ENCODE results near the gene ITPRID2.

Gene ITPRID2

GRCh38 chr2:181891966-181892798 is 652 bp downstream of the ITPRID2 start:
- TF ChIP-seq CTCF (IDR thresholded peaks at IDR 0.05; ENCODE audit: low read length) (peak; percentile 35), EZH2 (optimal IDR thresholded peaks at IDR 0.05; ENCODE audit: low read depth, low read length) (no peak), EZH2phosphoT487 (IDR thresholded peaks at IDR 0.05; ENCODE audit: low read length) (no peak)
- H3K4me3 ChIP-seq (ENCODE audit: low read length) = peak overlapping the region; percentile 90
- no peaks in the 10 kb centered on the region for H3K9me2 ChIP-seq (replicated peaks; ENCODE audit: insufficient read depth, low read length)
- H3F3A ChIP-seq (ENCODE audit: insufficient read depth, low read length) = 0 out of 2 replicates have a peak, but pooled peaks cover 7% of the 10 kb centered on the region
- peaks cover 39% of the 10 kb centered on the region for H3K79me2 ChIP-seq (ENCODE audit: low read length)
- no peaks in the 10 kb centered on the region for H4K20me1 ChIP-seq (ENCODE audit: insufficient read depth, low read length)
- H3K27me3 ChIP-seq (replicated peaks; ENCODE audit: insufficient read depth, low read length) = no peaks in the 10 kb centered on the region
- H3K27ac ChIP-seq (ENCODE audit: low read length) = peak overlapping the region; percentile 69
- peaks cover 18% of the 10 kb centered on the region for H3K4me1 ChIP-seq (ENCODE audit: low read length)
- peak overlapping the region; percentile 80 for H3K4me2 ChIP-seq (ENCODE audit: low read depth, low read length)
- no peaks in the 10 kb centered on the region; the same call in 1 of the 2 replicates for H3K36me3 ChIP-seq (replicated peaks; ENCODE audit: insufficient read depth, low read length)
- H2AFZ ChIP-seq (ENCODE audit: low read length) = peak overlapping the region; percentile 85
- H3K9ac ChIP-seq (ENCODE audit: low read length) = peak overlapping the region; percentile 77
- DNase-seq = peak; percentile 64
- no peaks in the 10 kb centered on the region for H3K9me3 ChIP-seq (replicated peaks; ENCODE audit: insufficient read depth, low read length)

- Histone ChIP-seq H3K9ac (ENCODE audit: low read length) (peak overlapping the region; percentile 77), H3K27ac (ENCODE audit: low read length) (peak overlapping the region; percentile 69; the same call in 1 of the 2 replicates), H3K27me3 (replicated peaks; ENCODE audit: insufficient read depth, low read length) (no peaks in the 10 kb centered on the region), H3K4me1 (ENCODE audit: low read length) (peaks cover 18% of the 10 kb centered on the region), H3K79me2 (ENCODE audit: low read length) (peaks cover 39% of the 10 kb centered on the region), H2AFZ (ENCODE audit: low read length) (peak overlapping the region; percentile 85), H3K9me3 (replicated peaks; ENCODE audit: insufficient read depth, low read length) (no peaks in the 10 kb centered on the region), H3K36me3 (replicated peaks; ENCODE audit: insufficient read depth, low read length) (no peaks in the 10 kb centered on the region; the same call in 1 of the 2 replicates), H3K9me2 (replicated peaks; ENCODE audit: insufficient read depth, low read length) (no peaks in the 10 kb centered on the region), H3K4me3 (ENCODE audit: low read length) (peak overlapping the region; percentile 90), H3K4me2 (ENCODE audit: low read depth, low read length) (peak overlapping the region; percentile 80), H4K20me1 (ENCODE audit: insufficient read depth, low read length) (no peaks in the 10 kb centered on the region), H3F3A (ENCODE audit: insufficient read depth, low read length) (0 out of 2 replicates have a peak, but pooled peaks cover 7% of the 10 kb centered on the region)
- TF ChIP-seq EZH2phosphoT487 (IDR thresholded peaks at IDR 0.05; ENCODE audit: low read length) (no peak), EZH2 (optimal IDR thresholded peaks at IDR 0.05; ENCODE audit: low read depth, low read length) (no peak), CTCF (IDR thresholded peaks at IDR 0.05; ENCODE audit: low read length) (no peak)
- DNase-seq = no peak
Observed at GRCh38 chr2:181892799-181893435, 1.4 kb downstream of the ITPRID2 start.

GRCh38 chr2:181894381-181894780 is 2.9 kb downstream of the ITPRID2 start:
- H3K27me3 ChIP-seq (replicated peaks; ENCODE audit: insufficient read depth, low read length) = no peaks in the 10 kb centered on the region
- H3K36me3 ChIP-seq (replicated peaks; ENCODE audit: insufficient read depth, low read length) = peaks cover 5% of the 10 kb centered on the region; the same call in 1 of the 2 replicates
- no peaks in the 10 kb centered on the region for H4K20me1 ChIP-seq (ENCODE audit: insufficient read depth, low read length)
- H3K9ac ChIP-seq (ENCODE audit: low read length) = no peak overlapping the region
- peaks cover 22% of the 10 kb centered on the region for H3K4me1 ChIP-seq (ENCODE audit: low read length)
- no peaks in the 10 kb centered on the region for H3K9me3 ChIP-seq (replicated peaks; ENCODE audit: insufficient read depth, low read length)
- TF ChIP-seq EZH2phosphoT487 (IDR thresholded peaks at IDR 0.05; ENCODE audit: low read length) (no peak), CTCF (IDR thresholded peaks at IDR 0.05; ENCODE audit: low read length) (no peak), EZH2 (optimal IDR thresholded peaks at IDR 0.05; ENCODE audit: low read depth, low read length) (no peak)
- no peak overlapping the region for H3K4me3 ChIP-seq (ENCODE audit: low read length)
- peaks cover 39% of the 10 kb centered on the region for H3K79me2 ChIP-seq (ENCODE audit: low read length)
- no peak for DNase-seq
- H3F3A ChIP-seq (ENCODE audit: insufficient read depth, low read length) = 0 out of 2 replicates have a peak, but pooled peaks cover 7% of the 10 kb centered on the region
- H3K27ac ChIP-seq (ENCODE audit: low read length) = no peak overlapping the region
- H2AFZ ChIP-seq (ENCODE audit: low read length) = no peak overlapping the region
- no peak overlapping the region for H3K4me2 ChIP-seq (ENCODE audit: low read depth, low read length)
- H3K9me2 ChIP-seq (replicated peaks; ENCODE audit: insufficient read depth, low read length) = no peaks in the 10 kb centered on the region
